Choroid plexus epithelial cell (primary cell): Measurements from ENCODE around the gene RBM34.

ENCODE experiments used
- DNase-seq: peaks from one replicate; pipeline ENCODE4 v3.0.0-alpha.2; 2010; ENCODE audit warnings: low read depth
- H3K4me3 ChIP-seq: 2 replicates; pipeline ENCODE4 v1.5.1; 2011; ENCODE audit warnings: low read depth, mild to moderate bottlenecking, control low read depth, low read length, moderate library complexity
- CTCF ChIP-seq: conservative IDR thresholded peaks from 2 replicates; pipeline ENCODE4 v1.5.1; 2011; ENCODE audit warnings: low read depth, mild to moderate bottlenecking, control low read depth, inconsistent platforms, low read length, moderate library complexity

RBM34 gene

GRCh38 chr1:235113183-235113917 lies 47.7 kb downstream of the RBM34 start:
- H3K4me3 ChIP-seq = no peak overlapping the region
- TF ChIP-seq CTCF = no peak
- no peak for DNase-seq

GRCh38 chr1:235112297-235113182 lies 48.5 kb downstream of the RBM34 start:
- DNase-seq = no peak
- no peak overlapping the region for H3K4me3 ChIP-seq
- no peak for TF ChIP-seq CTCF

- no peak overlapping the region for H3K4me3 ChIP-seq
- DNase-seq = no peak
- no peak for TF ChIP-seq CTCF
These were observed 49.9 kb downstream of the RBM34 start for GRCh38 chr1:235111107-235111506.

- DNase-seq = no peak
- no peak for TF ChIP-seq CTCF
These were observed 52.2 kb downstream of the RBM34 start for GRCh38 chr1:235108876-235109275.

GRCh38 chr1:235108185-235108593 lies 52.9 kb downstream of the RBM34 start:
- no peak for DNase-seq
- no peak overlapping the region for H3K4me3 ChIP-seq
- TF ChIP-seq CTCF = no peak

More at GRCh38 chr1:235108876-235109275, 52.2 kb downstream of the RBM34 start:
- no peak overlapping the region for H3K4me3 ChIP-seq

- no peak for DNase-seq
- TF ChIP-seq CTCF = no peak
- H3K4me3 ChIP-seq = no peak overlapping the region
These were observed 53.5 kb downstream of the RBM34 start for GRCh38 chr1:235107368-235108184.
